DOHH2 (cell line): ENCODE measurements around the gene KCNIP4.

ENCODE experiments used
- EZH2phosphoT487 ChIP-seq: fragments of 200-600 bp; sonication (generic); IDR thresholded peaks from 2 replicates; pipeline ENCODE4 v1.6.1; 2017; ENCODE audit warnings: borderline replicate concordance, mild to moderate bottlenecking, antibody characterized with exemption, low read length, moderate library complexity, mixed read lengths
- TF ChIP-seq, protein P1 (sequence below): fragments of 200-600 bp; sonication (generic); IDR thresholded peaks from one replicate; pipeline ENCODE4 v1.5.1; 2014; ENCODE audit warnings: antibody characterized with exemption, mild to moderate bottlenecking, low read depth, low read length; ENCODE audit not compliant: poor library complexity, severe bottlenecking

- TF ChIP-seq, protein P1, sequence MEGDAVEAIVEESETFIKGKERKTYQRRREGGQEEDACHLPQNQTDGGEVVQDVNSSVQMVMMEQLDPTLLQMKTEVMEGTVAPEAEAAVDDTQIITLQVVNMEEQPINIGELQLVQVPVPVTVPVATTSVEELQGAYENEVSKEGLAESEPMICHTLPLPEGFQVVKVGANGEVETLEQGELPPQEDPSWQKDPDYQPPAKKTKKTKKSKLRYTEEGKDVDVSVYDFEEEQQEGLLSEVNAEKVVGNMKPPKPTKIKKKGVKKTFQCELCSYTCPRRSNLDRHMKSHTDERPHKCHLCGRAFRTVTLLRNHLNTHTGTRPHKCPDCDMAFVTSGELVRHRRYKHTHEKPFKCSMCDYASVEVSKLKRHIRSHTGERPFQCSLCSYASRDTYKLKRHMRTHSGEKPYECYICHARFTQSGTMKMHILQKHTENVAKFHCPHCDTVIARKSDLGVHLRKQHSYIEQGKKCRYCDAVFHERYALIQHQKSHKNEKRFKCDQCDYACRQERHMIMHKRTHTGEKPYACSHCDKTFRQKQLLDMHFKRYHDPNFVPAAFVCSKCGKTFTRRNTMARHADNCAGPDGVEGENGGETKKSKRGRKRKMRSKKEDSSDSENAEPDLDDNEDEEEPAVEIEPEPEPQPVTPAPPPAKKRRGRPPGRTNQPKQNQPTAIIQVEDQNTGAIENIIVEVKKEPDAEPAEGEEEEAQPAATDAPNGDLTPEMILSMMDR = no peak
- no peak for TF ChIP-seq EZH2phosphoT487
Observed at GRCh38 chr4:21386166-21386780, 562.3 kb downstream of the KCNIP4 start.
